ENCODE data around the gene RALGPS1. TPM values are rescaled to one million over a fixed set of nuclear protein-coding genes. Genes with fewer than 3 reads are reported as not detected.

Gene RALGPS1
- total RNA-seq, 5 donors from 2014 or later (not counting 1 experiment from before 2014, with no cell fraction given) = 7.3 to 13.9 (median 9.4) TPM

- ATAC-seq (replicated peaks in 1 of 4) (no peak), DNase-seq (no peak)
- Histone ChIP-seq H3K9me3 (no peaks in the 10 kb centered on the region), H3K27ac (ENCODE audit: low read length) (no peak overlapping the region), H3K4me1 (ENCODE audit: control insufficient read depth in 1 of 2, extremely low read depth in 1 of 2, insufficient read depth in 2 of 2, low read length in 2 of 2) (peaks cover 32 to 71% of the 10 kb centered on the region in 2 experiments), H3K36me3 (ENCODE audit: control insufficient read depth in 2 of 2, extremely low read depth in 1 of 2, insufficient read depth in 1 of 2, low read length in 1 of 2) (no peaks in the 10 kb centered on the region), H3K4me3 (ENCODE audit: control insufficient read depth in 1 of 2, extremely low read depth in 1 of 2, low read length in 1 of 2) (no peak overlapping the region), H3K27me3 (replicated peaks in 1 of 2; ENCODE audit: control insufficient read depth in 2 of 2, extremely low read depth in 1 of 2, insufficient read depth in 2 of 2, low read length in 1 of 2) (peaks cover 2 to 33% of the 10 kb centered on the region in 2 experiments)
- ChIA-PET POLR2A (no interaction called here), CTCF (no interaction called here)
- Mint-ChIP-seq H3K36me3 (peaks cover 12% of the 10 kb centered on the region), H3K4me1 (peaks cover 64 to 76% (median 71%) of the 10 kb centered on the region in 3 donors), H3K27ac (no peak overlapping the region), H3K4me3 (no peak overlapping the region), H3K27me3 (peaks cover 36 to 50% of the 10 kb centered on the region in 2 donors), H3K9me3 (peaks cover 0 to 8% (median 5%) of the 10 kb centered on the region in 3 donors)
- 92% methylated on average over 2 of the region's 3 CpGs for WGBS (ENCODE audit: insufficient coverage)
Measured at GRCh38 chr9:126984969-126985368, 70.4 kb downstream of the RALGPS1 start.

DNA sequence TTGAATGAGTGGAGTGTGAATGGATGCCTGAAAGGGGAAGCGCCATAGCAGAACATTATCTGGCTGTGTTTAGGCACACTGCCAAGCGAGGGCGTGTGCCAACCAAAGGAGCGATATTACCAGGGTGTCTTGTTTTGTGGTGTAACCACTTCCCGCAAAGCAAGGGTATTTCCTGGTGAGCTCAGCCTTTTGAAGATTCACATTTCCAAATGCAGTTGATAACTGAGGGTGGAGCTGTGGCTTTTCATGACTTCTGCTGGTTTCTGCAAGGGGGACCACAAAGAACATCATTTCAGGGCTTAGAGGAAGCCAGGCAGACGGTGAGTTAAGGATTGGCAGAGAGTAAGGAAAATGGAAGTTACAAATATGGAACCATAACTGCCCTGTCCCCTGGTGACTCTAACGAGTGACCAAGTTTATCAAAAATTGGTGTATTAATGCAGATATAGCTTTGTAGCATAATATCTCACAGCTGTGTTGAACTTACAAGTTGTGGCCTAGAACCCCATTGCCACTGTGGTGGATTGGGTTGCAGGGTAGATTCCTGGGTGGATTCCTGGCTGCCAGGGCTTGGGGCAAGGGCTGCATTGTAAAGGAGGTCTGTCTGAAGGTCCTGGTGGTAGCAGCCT lies 71.4 kb downstream of the RALGPS1 start:
- DNase-seq = peak; percentile 68 to 98 (median 89)
- H3K27me3 ChIP-seq (replicated peaks in 1 of 2; ENCODE audit: control insufficient read depth in 2 of 2, extremely low read depth in 1 of 2, insufficient read depth in 2 of 2, low read length in 1 of 2) = peaks cover 3 to 42% of the 10 kb centered on the region in 2 experiments
- peaks cover 0 to 8% (median 5%) of the 10 kb centered on the region in 3 donors for H3K9me3 Mint-ChIP-seq
- H3K4me1 ChIP-seq (ENCODE audit: control insufficient read depth in 1 of 2, extremely low read depth in 1 of 2, insufficient read depth in 2 of 2, low read length in 2 of 2) = peaks cover 32 to 68% of the 10 kb centered on the region in 2 experiments
- peaks cover 23% of the 10 kb centered on the region for H3K36me3 Mint-ChIP-seq
- H3K36me3 ChIP-seq (ENCODE audit: control insufficient read depth in 2 of 2, extremely low read depth in 1 of 2, insufficient read depth in 1 of 2, low read length in 1 of 2) = no peaks in the 10 kb centered on the region
- ChIA-PET POLR2A (interaction anchor here in 1 of 2 donors (0.6 to 1.5 kb wide), 2 partner anchors 19 to 218 kb away, joined by 3 to 8 read pairs; no protein-coding TSS in a partner anchor), CTCF (interaction anchor here in 1 of 2 donors (0.8 to 1.9 kb wide), 7 partner anchors 14 to 258 kb away, joined by 3 to 18 read pairs (median 3); no protein-coding TSS in a partner anchor)
- H3K9me3 ChIP-seq = no peaks in the 10 kb centered on the region
- 0% methylated on average over 5 of the region's 7 CpGs for WGBS (ENCODE audit: insufficient coverage)
- peak overlapping the region; percentile 23 to 62 for H3K27ac Mint-ChIP-seq
- peak overlapping the region; percentile 7 to 56 for H3K4me3 ChIP-seq (ENCODE audit: control insufficient read depth in 1 of 2, extremely low read depth in 1 of 2, low read length in 1 of 2)
- peak overlapping the region; percentile 53 for H3K27ac ChIP-seq (ENCODE audit: low read length)
- H3K27me3 Mint-ChIP-seq = peaks cover 43 to 58% of the 10 kb centered on the region in 2 donors
- peaks cover 64 to 81% (median 77%) of the 10 kb centered on the region in 3 donors for H3K4me1 Mint-ChIP-seq
- peak; percentile 90 to 94 (median 92) for ATAC-seq (replicated peaks in 1 of 4)
- H3K4me3 Mint-ChIP-seq = peak overlapping the region; percentile 47 to 72 (median 52)

DNA sequence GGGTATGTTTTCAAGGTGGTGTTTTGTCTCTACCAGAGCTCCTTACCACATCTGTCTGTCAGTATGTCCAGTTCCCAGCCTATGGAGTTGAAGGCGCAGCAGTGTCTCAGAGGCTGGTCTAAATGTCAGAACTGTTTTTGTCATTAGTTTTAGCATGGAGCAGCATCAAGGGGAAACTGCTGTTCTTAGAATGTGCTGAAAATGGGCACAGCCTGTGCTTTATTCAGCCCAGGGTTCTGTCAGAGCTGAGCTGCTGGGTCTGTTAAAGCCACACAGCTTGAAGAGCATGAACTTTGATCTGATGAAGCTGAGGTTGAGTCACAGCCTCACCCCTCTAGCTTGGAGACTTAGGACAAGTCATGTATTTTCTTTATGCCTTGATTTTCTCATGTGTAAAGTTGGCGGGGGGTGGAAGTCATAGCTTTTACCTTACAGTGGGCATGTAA lies 71.9 kb downstream of the RALGPS1 start:
- Histone ChIP-seq H3K36me3 (ENCODE audit: control insufficient read depth in 2 of 2, extremely low read depth in 1 of 2, insufficient read depth in 1 of 2, low read length in 1 of 2) (no peaks in the 10 kb centered on the region), H3K4me3 (ENCODE audit: control insufficient read depth in 1 of 2, extremely low read depth in 1 of 2, low read length in 1 of 2) (peak overlapping the region; percentile 7 to 56), H3K4me1 (ENCODE audit: control insufficient read depth in 1 of 2, extremely low read depth in 1 of 2, insufficient read depth in 2 of 2, low read length in 2 of 2) (peaks cover 32 to 68% of the 10 kb centered on the region in 2 experiments), H3K27ac (ENCODE audit: low read length) (peak overlapping the region; percentile 53), H3K9me3 (no peaks in the 10 kb centered on the region), H3K27me3 (replicated peaks in 1 of 2; ENCODE audit: control insufficient read depth in 2 of 2, extremely low read depth in 1 of 2, insufficient read depth in 2 of 2, low read length in 1 of 2) (peaks cover 5 to 44% of the 10 kb centered on the region in 2 experiments)
- WGBS (ENCODE audit: insufficient coverage) = 50% methylated on average over 1 of the region's 2 CpGs
- peak; percentile 37 to 58 (median 48) for ATAC-seq (replicated peaks in 1 of 4)
- ChIA-PET CTCF (interaction anchor here in 1 of 2 donors (0.6 to 1.9 kb wide), 8 partner anchors 13 to 430 kb away, joined by 3 to 18 read pairs (median 3); no protein-coding TSS in a partner anchor), POLR2A (interaction anchor here in 1 of 2 donors (1.5 kb wide), 1 partner anchor 19 kb away, joined by 8 read pairs; no protein-coding TSS in a partner anchor)
- H3K36me3 Mint-ChIP-seq = peaks cover 23% of the 10 kb centered on the region
- peak in 27 of 35 experiments; percentile 9 to 63 (median 29) for DNase-seq
- H3K27ac Mint-ChIP-seq = peak overlapping the region; percentile 23 to 52
- peaks cover 0 to 6% (median 5%) of the 10 kb centered on the region in 3 donors for H3K9me3 Mint-ChIP-seq
- H3K4me3 Mint-ChIP-seq = peak overlapping the region; percentile 31 to 72 (median 52)
- H3K27me3 Mint-ChIP-seq = peaks cover 45 to 61% of the 10 kb centered on the region in 2 donors
- peaks cover 63 to 78% (median 72%) of the 10 kb centered on the region in 3 donors for H3K4me1 Mint-ChIP-seq

GRCh38 chr9:126988857-126989256 lies 74.3 kb downstream of the RALGPS1 start:
- Mint-ChIP-seq H3K9me3 (peaks cover 0 to 8% (median 6%) of the 10 kb centered on the region in 3 donors), H3K27ac (peak overlapping the region in 1 of 2 donors; percentile 43), H3K27me3 (peaks cover 50 to 68% of the 10 kb centered on the region in 2 donors), H3K4me3 (no peak overlapping the region), H3K36me3 (peaks cover 31% of the 10 kb centered on the region), H3K4me1 (peaks cover 52 to 63% (median 60%) of the 10 kb centered on the region in 3 donors)
- peaks cover 4% of the 10 kb centered on the region for H3K9me3 ChIP-seq
- H3K27ac ChIP-seq (ENCODE audit: low read length) = no peak overlapping the region
- POLR2A ChIA-PET = no interaction called here
- no peak overlapping the region for H3K4me3 ChIP-seq (ENCODE audit: control insufficient read depth in 1 of 2, extremely low read depth in 1 of 2, low read length in 1 of 2)
- peaks cover 32 to 55% of the 10 kb centered on the region in 2 experiments for H3K4me1 ChIP-seq (ENCODE audit: control insufficient read depth in 1 of 2, extremely low read depth in 1 of 2, insufficient read depth in 2 of 2, low read length in 2 of 2)
- CTCF ChIA-PET = no interaction called here
- no peaks in the 10 kb centered on the region for H3K36me3 ChIP-seq (ENCODE audit: control insufficient read depth in 2 of 2, extremely low read depth in 1 of 2, insufficient read depth in 1 of 2, low read length in 1 of 2)
- no CpG with 5 or more reads among the region's 2 CpGs for WGBS (ENCODE audit: insufficient coverage)
- peaks cover 5 to 45% of the 10 kb centered on the region in 2 experiments for H3K27me3 ChIP-seq (replicated peaks in 1 of 2; ENCODE audit: control insufficient read depth in 2 of 2, extremely low read depth in 1 of 2, insufficient read depth in 2 of 2, low read length in 1 of 2)
- no peak for DNase-seq
- ATAC-seq (replicated peaks in 1 of 4) = no peak

DNA sequence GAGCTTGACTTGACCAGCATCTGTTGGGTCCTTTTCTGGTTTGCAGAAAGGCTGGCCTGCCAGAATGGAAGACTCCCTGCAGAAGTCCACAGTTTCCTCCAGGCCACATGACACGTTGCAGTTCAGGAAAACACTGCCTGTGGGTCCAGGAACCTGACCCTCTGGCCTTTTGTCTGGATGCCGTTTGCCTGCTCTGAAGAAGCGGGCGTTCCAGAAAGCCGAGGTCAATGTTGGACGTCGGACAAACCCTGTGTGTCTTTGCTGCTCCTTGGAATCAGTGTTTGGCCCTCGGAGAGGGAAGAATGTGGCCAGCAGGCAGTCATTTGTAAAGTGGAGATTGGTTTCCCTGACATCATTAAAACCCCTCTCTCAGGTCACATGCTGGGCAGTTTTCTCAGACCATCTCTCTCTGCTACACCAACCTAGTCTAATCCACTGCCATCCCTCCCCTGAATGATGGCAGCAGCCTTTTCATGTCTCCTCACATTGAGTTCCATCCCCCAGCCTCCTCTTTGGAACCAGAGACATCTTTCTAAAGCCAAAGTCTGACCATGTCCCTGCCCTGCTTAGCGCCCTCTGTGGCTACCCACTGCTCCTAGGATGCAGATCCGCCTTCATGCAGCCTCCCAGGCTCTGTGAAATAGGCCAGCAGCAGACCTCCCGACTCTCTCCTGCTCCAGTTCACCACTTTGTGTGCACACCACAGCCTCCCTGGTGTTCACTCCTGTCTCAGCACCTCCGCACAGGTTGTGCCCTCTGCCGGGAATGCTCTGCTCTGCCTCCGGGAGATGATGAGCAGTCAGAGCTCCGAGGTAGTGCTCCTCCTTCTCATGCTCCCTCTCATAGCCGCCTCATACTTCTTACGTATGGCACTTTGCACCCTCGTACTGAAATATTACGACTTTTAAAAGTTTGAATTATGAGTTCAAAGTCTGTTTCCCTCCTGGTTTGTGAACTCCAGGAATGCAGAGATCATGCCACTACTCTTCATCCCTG lies 75.6 kb downstream of the RALGPS1 start:
- Histone ChIP-seq H3K27me3 (replicated peaks in 1 of 2; ENCODE audit: control insufficient read depth in 2 of 2, extremely low read depth in 1 of 2, insufficient read depth in 2 of 2, low read length in 1 of 2) (peaks cover 5 to 38% of the 10 kb centered on the region in 2 experiments), H3K36me3 (ENCODE audit: control insufficient read depth in 2 of 2, extremely low read depth in 1 of 2, insufficient read depth in 1 of 2, low read length in 1 of 2) (no peaks in the 10 kb centered on the region), H3K9me3 (peaks cover 4% of the 10 kb centered on the region), H3K27ac (ENCODE audit: low read length) (no peak overlapping the region), H3K4me1 (ENCODE audit: control insufficient read depth in 1 of 2, extremely low read depth in 1 of 2, insufficient read depth in 2 of 2, low read length in 2 of 2) (peaks cover 28 to 44% of the 10 kb centered on the region in 2 experiments), H3K4me3 (ENCODE audit: control insufficient read depth in 1 of 2, extremely low read depth in 1 of 2, low read length in 1 of 2) (no peak overlapping the region)
- no peak overlapping the region for H3K27ac Mint-ChIP-seq
- ChIA-PET POLR2A (no interaction called here), CTCF (no interaction called here)
- peaks cover 43 to 51% (median 49%) of the 10 kb centered on the region in 3 donors for H3K4me1 Mint-ChIP-seq
- H3K27me3 Mint-ChIP-seq = peaks cover 51 to 63% of the 10 kb centered on the region in 2 donors
- DNase-seq = no peak
- H3K4me3 Mint-ChIP-seq = no peak overlapping the region
- WGBS (ENCODE audit: insufficient coverage) = 90% methylated on average over 16 of the region's 19 CpGs
- H3K9me3 Mint-ChIP-seq = peaks cover 0 to 8% (median 6%) of the 10 kb centered on the region in 3 donors
- no peak for ATAC-seq (replicated peaks in 1 of 4)
- H3K36me3 Mint-ChIP-seq = peaks cover 31% of the 10 kb centered on the region
